OCI-LY7 (cell line): ENCODE data around the gene PACSIN3.

Source experiments
- EZH2phosphoT487 ChIP-seq: fragments of 200-600 bp; sonication (generic); IDR thresholded peaks from 2 replicates; pipeline ENCODE4 v1.6.1; 2018; ENCODE audit warnings: low read depth, borderline replicate concordance, mild to moderate bottlenecking, mixed run types, antibody characterized with exemption, low read length, moderate library complexity, mixed read lengths
- TF ChIP-seq, protein P1 (sequence below): fragments of 200-600 bp; sonication (generic); conservative IDR thresholded peaks from 2 replicates; pipeline ENCODE4 v1.5.1; 2014; ENCODE audit warnings: mild to moderate bottlenecking, antibody characterized with exemption, low read length, moderate library complexity, mixed read lengths

DNA sequence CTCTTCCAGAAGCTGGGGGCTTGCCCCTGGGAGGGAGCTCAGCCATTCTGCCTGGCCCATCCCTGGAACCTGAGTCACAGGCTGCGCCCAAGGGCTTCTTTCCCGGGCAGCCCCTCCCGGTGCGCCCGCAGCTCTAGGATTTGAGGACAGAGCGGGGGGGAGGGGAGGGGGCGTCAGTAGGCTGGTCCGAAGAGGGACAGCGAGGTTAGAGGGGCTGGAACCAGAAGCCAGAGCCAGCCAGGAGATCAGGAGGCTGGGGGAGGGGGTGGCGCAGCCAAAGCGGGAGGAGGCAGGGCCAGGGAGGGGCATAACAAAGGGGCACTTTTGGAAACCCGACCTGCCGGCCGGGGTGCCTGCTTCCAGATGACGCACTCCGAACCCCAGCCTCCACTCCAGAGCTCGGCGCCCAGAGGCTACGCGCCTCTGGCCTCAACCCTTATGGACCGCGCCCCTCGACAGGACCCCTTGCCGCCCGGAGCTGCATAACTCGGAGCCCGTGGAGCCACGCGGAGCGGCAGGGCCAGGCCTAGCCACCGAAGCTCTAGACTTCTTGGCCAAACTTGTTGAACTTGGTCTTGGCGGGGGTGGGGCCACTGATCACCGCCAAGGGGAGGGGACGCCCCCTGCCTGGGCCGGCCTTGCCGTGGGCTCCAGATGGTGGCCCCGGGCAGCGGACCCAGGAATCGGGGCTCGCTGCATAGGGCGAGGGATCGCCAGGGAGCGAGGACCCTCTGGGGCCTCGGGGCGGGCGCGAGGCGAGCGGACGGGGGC is 744 bp downstream of the PACSIN3 start:
- TF ChIP-seq, protein P1, sequence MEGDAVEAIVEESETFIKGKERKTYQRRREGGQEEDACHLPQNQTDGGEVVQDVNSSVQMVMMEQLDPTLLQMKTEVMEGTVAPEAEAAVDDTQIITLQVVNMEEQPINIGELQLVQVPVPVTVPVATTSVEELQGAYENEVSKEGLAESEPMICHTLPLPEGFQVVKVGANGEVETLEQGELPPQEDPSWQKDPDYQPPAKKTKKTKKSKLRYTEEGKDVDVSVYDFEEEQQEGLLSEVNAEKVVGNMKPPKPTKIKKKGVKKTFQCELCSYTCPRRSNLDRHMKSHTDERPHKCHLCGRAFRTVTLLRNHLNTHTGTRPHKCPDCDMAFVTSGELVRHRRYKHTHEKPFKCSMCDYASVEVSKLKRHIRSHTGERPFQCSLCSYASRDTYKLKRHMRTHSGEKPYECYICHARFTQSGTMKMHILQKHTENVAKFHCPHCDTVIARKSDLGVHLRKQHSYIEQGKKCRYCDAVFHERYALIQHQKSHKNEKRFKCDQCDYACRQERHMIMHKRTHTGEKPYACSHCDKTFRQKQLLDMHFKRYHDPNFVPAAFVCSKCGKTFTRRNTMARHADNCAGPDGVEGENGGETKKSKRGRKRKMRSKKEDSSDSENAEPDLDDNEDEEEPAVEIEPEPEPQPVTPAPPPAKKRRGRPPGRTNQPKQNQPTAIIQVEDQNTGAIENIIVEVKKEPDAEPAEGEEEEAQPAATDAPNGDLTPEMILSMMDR = no peak
- no peak for TF ChIP-seq EZH2phosphoT487
